ENCODE measurements around the gene ABCC6.
"Not testable (repeated sequence)": the region's sequence is repeated elsewhere in the genome, so short reads cannot be mapped to it uniquely, and the experiment has no call there.

ABCC6 gene

DNA sequence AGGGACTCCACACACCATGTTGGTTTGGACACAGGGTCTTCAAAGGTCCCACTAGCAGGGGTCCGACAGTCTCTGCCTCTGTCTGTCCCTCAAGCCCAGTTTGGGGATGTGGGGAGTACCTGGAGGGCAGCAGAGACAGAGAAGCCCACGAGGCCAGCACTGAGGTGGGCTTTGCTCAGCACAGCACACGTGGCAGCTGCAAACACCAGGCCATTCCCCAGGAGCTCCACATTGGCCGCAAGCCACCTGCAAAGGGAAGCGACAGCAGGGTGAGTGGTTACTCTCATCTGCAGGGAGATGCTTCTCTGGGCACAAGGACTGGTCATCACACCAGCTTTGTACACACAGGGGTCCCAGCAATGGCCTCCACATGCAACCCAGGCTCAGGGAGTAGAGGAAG, 62.0 kb downstream of the ABCC6 start:
- DNase-seq (ENCODE audit: low spot score), result no peak

DNA sequence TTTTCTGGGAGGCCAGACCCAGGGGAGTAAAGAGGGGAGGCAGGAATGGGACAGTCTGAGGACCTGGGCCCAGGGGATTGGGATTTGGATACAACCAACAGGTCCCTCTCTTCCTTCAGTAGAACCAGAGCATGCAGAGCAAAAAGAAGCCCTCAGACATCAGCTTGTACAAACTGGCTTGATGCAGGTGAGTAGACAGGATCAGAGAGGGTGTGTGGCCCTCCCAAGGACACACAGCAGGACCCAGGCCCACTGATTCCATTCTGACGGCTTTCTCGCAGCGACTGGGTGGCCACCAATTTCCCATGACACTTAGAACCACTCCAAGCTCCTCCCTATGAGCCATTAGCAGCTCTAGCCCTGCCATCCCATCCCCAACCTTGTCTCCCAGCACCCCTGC, 63.6 kb downstream of the ABCC6 start:
- DNase-seq (ENCODE audit: low spot score), result no peak

DNA sequence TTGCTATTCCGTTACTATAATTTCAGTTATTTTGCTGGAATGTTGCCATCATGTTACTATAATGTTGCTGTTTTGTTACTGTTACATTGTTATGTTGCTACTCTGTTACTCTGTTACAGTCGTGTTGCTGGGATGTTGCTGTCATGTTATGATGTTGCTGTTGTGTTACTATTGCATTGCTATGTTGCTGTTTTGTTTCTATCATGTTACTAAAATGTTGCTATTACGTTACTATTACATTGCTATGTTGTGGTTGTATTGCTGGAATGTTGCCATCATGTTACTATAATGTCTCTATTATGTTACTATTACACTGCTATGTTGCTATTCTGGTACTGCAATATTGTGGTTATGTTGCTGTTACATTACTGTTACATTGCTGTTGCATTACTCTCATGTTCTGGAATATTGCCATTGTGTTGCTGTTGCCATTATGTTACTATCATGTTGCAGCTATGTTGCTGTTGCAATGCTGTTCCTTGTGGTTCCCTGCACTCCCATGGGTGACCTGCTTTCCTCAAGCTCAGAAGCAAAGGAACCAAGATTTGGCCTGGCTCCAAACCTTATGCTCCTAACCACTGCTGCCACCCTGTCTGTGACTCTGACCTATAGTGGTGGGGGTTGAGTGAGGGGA, 64.4 kb downstream of the ABCC6 start:
- DNase-seq (ENCODE audit: low spot score), result no peak

DNA sequence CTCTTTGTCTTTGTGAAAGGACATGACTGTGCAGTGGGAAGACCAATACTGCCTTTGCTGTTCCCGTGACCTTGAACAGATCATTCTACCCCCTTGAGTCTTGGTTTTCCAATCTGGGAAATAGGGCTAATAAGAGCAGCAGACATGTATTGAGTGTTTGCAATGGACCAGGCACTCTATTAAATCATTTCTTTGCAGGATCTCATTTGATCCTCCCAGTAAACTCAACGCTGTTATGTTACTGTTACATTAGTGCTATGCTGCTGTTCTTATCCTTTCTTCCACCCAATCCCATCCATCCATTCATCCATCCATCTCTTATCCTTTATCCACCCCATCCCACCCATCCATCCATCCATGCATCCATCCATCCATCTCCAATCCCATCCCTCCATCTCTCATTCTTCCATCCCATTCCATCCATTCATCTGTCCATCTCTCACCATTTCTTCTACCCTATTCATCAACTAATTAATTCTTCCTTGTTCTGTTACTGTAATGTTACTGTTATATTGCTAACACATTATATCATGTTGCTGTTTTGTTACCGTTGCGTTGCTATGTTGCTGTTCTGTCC, 65.1 kb downstream of the ABCC6 start:
- DNase-seq (ENCODE audit: low spot score), result no peak

DNA sequence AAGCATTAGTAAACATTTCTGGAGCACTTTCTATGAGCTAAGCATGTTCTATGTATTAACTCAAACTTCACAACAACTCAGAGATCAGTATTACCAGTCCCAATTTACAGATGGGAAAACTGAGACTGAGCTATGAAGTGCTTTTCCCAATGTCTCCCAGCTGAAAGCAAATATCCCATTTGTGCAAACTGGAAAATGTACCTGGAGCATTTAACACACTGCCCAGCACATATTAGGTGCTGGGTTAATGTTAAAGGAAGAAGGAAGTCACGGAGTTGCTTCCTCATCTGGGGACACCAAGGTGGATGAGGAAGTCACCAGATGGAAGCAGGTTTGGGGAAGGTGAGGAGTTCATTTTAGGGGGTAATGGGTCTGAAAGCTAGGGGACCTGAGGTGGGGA, 66.1 kb downstream of the ABCC6 start:
- DNase-seq (ENCODE audit: low spot score), result no peak

DNA sequence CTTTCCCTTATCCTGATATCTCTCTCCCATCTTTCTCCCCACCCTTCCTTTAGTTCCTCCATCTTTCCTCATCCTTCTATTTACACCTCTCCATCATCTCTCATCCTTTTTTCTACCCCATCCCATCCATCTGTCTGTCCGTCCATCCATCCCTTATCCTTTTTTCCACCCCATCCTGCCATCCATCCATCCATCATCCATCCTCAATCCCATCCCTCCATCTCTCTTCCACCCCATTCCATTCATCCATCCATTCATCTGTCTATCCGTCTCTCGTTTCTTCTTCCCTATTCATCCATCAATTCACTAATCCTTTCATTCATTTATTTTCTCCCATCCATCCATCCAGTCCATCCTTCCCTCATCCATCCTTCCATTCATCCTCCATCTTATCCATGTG, 68.1 kb downstream of the ABCC6 start:
- no peak for DNase-seq (ENCODE audit: low spot score)

DNA sequence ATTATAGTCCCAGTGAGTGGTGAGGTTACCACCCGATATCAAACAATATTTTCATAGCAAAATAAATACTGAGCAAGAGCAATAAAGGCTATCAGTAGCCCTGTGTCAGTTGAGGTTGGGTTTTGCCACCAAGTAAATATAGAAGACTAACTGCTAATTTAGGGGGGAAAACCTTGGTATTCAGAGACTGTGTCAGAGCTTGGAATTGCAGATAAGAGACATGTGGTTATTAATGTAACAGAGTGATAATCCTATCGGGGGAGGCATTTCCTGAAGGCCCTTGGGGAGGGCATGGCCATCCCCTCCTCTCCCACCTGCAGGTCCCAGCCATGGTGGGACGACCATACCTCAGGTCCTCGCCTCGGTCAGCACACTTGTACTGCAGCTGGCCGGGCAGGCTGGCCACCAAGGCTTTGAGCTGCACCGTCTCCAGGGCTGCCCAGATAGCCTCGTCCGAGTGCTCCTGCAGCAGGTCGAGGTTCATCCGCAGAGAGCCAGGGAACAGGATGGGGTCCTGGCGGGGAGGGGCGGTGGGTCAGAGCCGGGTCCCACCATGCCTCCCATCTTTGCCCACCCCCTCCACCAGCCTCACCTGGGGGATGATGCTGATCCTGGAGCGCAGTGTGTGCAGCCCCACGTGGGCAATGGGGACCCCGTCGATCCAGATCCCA, 68.9 kb downstream of the ABCC6 start:
- no peak for DNase-seq (ENCODE audit: low spot score)

DNA sequence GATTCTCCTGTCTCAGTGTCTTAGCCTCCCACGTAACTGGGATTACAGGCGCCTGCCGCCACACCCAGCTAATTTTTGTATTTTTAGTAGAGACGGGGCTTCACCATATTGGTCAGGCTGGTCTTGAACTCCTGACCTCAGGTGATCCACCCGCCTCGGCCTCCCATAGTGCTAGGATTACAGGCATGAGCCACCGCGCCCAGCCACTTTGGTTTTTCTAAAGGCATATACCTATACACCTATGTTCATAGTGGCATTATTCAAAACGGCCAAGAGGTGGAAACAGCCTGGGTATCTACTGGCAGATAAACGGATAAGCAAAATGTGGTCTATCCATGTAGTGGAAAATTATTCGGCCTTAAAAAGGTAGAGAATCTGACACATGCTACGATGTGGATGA, 70.3 kb downstream of the ABCC6 start:
- not testable (repeated sequence) for DNase-seq (ENCODE audit: low spot score)

DNA sequence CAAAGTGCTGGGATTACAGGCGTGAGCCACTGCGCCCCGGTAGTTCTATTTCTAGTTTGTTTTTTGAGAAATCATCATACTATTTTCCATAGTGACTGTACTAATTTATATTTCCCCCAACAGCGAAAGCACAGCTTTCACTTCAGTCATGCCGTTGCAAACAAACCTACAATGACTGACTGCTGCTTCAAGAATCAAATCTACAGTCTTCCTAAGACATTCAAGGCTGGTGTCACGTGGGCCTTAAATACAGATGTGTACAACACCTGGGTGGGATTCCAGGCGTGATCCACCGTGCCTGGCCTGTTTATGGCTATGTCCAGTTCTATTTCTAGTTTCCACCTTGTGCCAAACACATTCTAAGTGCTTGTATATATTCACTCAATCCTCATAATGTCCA, 72.0 kb downstream of the ABCC6 start:
- no peak for DNase-seq (ENCODE audit: low spot score)

DNA sequence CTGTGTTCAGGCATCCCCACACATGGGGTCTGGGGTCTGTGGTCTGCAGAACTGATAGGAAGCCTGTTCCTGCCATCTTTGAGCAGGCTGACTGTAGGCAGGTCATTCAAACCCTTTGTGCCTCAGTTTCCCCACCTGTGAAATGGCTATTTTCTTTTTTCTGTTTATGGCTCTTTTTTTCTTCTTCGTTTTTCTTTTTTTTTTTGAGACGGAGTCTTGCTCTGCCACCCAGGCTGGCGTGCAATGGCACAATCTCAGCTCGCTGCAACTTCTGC, 72.5 kb downstream of the ABCC6 start:
- DNase-seq (ENCODE audit: low spot score), result no peak

DNA sequence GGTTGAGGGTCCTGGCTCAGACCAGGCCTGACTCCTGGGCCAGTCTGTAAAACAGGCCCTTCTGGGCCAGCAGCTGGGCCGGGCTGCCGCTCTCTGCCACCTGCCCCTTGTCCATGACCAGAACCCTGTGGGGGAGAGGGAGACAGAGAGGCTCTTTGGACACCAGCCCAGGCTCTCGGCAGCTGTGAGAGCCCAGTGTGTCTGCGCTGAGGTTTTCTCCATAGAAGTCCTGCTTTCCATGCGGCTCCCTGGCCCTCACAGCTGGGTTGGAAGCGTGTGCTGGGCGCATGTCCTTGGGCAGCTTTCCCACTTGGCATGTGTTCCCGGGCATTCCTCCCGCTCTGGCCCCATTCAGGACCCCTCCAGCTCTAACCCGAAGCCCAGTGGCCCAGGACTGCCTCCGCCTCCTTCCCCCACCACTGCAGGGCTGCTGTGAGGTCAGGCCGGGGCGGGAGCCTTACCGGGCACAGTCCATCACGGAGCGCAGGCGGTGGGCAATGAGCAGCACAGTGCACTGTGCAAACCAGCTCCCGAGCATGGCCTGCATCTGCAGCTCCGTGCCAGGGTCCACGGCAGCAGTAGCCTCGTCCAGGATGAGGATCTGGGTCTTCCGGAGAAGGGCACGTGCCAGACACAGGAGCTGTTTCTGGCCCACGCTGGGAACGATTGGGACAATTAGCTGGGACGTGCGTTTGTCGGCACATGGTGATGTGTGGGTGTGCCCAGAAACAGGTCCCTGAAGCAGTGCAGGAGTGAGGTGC, 73.0 kb downstream of the ABCC6 start:
- DNase-seq (ENCODE audit: low spot score), result no peak

DNA sequence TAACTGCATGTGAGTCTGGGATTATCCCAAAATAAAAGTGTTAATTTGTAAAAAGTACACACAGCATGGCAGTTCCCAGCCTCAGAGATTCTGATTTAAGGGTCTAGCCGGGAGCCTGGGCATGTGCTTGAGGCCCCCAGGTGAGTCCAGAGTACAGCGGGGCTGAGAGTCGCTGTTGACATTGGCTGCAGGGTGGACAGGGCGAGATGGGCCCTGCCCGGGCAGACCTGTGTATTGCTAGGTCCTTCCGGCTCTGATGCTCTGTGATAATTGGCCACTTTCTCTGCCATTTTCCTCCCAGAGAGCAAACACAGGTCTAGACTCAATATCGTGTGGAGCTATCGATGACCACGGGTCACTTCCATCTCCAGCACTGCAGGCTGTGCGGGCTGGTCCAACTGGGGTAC, 73.6 kb downstream of the ABCC6 start:
- no peak for DNase-seq (ENCODE audit: low spot score)

DNA sequence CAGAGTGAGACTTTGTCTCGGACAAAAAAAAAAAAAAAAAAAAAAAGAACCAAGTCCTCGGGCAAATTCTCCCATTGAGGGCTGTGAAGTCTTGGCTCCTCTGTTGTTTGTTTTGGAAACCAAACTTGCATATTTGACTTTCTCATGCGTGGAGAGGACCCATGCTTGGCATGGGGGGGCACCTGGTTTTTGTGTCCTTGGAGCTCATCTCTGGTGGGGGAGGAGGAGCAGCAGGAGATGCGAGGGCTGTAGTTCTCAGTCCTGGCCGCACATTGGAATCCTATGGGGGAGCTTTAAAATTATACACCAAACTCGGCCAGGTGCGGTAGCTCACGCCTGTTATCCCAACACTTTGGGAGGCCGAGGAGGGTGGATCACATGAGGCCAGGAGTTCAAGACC, 74.5 kb downstream of the ABCC6 start:
- no peak for DNase-seq (ENCODE audit: low spot score)

DNA sequence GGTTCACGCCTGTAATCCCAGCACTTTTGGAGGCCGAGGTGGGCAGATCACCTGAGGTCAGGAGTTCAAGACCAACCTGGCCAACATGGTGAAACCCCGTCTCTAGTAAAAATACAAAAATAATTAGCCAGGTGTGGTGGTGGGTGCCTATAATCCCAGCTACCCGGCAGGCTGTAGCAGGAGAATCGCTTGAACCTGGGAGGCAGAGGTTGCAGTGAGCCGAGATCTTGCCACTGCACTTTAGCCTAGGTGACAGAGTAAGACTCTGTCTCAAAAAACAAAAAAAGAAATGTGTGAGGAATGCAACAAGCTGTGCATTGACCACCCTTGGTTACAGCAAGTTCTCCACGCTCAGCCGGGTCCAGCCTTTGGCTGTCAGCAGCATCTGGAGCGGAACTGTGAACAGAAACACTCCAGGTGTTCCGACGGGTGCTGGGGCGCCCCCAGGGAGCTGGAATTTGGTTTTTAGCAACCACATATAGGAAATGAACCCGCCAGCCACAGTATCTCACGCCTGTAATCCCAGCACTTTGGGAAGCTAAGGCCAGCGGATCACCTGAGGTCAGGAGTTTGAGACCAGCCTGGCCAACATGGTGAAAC, 75.2 kb downstream of the ABCC6 start:
- DNase-seq (ENCODE audit: low spot score), result not testable (repeated sequence)

DNA sequence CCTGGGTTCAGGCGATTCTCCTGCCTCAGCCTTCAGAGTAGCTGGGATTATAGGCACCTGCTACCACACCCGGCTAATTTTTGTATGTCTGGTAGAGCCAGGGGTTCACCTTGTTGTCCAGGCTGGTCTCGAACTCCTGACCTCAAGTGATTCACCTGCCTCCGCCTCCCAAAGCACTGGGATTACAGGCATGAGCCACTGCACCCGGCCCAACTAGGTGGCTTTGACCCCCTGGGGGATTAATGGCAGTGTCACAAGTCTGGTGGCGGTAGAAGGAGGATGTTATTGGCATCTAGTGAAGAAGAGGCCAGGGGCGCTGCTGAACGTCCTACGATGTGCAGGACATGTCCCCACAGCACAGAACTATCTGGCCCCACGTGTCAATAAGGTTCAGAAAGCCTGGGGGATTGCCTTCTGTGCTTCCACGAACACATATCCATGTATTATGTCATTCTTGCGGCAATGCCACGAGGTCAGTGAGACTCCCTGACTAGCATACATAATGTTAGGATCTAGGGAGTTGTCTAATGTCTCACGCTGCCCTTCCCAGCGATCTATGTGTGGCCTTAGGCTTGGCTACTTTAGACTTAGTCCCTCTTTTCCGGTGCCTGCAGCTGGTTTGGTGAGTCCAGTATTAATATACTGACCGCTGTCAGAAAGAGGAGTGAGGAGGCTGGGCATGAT, 75.8 kb downstream of the ABCC6 start:
- no peak for DNase-seq (ENCODE audit: low spot score)

DNA sequence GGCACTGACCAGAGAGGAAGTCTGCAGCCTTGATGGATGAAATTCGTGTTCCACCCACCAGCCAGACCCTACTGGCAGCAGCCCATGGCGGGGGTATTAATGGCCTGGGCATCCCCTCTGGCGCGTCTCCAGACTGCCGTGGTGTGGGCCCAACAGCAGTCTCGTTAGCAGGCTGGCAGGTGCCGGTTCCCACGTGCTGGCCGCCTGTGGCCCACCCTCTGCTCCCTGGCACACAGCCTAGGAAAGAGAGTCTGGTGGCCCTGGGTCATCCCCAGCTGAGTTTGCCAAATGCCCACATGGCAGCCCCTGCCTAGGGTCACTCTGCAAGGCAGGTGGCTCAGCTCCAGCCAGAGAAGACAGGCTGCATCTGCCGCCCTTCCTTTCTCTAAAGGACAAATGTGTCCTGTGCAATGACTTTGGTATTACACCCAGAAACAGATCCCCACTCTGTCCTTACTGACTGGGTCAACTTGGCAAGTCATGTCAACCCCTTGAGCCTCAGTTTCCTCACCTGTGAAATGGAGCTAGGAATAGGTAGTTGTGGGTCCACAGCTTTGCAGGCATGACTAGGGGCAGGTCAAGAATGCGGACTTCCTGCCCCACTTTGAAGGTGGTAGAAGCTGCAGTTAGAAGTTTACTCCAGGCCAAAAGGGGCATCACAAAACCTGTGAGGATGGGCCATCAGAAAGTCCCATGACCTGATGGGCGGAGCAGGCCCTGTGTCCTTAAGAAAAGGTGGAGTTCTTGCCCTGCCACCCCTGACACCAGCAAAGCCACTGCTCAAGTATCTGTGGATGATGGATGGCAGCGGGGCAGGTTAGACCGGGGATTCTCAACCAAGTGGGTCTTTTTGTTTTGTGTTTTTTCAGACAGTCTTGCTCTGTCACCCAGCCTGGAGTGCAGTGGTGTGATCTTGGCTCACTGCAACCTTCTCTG, 76.6 kb downstream of the ABCC6 start:
- DNase-seq (ENCODE audit: low spot score), result no peak

DNA sequence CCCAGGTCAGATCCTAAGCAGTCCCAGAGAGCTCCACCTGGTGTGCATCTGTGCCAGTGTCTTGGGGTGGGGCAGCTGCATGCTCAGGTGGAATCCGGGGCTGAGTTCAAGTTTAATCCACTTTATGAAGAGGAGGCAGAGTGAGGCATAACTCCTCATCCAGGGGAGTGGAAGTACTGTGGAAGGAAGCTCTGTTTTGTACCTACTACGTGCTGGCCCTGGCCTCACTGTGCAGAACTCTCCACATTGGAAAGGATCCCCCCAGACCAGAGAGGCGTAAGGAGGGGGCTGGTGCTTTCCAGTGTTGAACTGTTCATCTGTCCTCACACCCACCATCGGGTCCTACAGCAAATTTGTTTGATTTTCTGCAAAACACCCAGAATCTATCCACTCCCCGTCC, 78.0 kb downstream of the ABCC6 start:
- no peak for DNase-seq (ENCODE audit: low spot score)

DNA sequence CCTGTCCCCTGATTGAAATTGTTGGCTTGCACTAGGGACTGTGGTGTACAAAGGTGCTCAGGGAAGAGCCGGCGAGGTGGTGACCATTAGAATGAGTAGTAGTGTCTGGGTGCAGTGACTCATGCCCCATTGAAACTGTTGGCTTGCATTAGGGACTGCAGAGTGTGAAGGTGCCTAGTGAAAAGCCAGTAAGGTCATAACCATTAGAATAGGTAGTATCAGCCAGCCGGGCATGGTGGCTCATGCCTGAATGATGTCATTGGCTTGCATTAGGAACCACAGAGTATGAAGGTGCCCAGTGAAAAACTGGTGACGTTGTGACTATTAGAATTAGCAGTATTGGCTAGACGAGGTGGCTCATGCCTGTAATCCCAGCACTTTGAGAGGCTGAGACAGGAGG, 78.9 kb downstream of the ABCC6 start:
- no peak for DNase-seq (ENCODE audit: low spot score)

DNA sequence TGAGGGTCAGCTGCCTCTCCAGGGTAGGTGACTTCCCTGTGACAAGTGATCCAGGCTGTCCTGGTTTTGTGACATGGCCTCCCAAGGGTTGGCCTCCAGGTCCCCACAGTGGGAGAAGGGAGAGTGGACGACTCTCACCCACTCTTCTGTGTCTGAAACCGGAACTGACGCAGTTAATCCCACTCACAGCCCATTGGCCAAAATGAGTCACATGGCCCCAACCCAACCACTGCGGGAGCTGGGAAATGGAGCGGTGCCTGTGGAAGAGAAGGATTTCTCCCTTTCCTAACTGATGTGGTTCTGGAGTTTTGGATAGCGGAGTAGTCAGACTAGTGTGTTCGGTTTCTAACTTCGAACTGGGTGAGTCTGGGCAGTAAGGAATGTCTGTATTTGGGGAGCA, 79.4 kb downstream of the ABCC6 start:
- DNase-seq (ENCODE audit: low spot score), result no peak

DNA sequence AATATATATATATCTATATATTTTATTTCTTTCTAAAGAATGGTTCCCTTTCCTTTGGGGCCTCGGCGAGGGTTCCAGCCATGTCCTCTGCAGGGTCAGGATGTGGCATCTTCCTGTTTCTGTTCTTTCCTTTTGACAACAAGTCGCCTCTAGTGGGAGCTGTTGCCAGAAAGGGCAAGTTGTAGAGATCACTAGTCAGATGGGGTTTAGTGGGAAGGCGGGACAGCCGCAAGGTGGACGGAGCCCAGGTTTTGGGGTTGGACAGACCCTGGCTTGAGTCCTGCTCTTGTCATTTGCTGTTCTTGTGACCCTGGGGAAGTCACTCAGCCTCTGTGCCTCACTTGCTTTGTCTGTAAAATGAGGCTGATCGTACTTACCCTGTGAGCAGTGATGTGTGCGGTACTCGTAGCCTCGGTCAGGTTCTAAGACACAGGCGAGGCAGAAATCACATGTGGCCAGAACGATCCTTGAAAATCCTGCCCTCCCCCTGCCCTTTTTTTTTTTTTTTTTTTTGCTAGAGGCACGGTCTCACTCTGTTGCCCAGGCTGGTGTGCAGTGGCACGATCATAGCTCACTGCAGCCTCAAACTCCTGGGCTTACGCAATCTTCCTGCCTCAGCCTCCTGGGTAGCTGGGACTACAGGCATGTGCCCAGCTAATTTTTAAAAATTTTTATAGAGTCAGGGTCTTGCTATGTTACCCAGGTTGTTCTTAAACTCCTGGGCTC, 80.1 kb downstream of the ABCC6 start:
- DNase-seq (ENCODE audit: low spot score), result peak; percentile 28

All from COLO829 (cell line).